ENCODE data around the gene TERC.
A peak's percentile ranks its signal among the peaks of the same experiment; 100 is the strongest.

The TERC gene

DNA sequence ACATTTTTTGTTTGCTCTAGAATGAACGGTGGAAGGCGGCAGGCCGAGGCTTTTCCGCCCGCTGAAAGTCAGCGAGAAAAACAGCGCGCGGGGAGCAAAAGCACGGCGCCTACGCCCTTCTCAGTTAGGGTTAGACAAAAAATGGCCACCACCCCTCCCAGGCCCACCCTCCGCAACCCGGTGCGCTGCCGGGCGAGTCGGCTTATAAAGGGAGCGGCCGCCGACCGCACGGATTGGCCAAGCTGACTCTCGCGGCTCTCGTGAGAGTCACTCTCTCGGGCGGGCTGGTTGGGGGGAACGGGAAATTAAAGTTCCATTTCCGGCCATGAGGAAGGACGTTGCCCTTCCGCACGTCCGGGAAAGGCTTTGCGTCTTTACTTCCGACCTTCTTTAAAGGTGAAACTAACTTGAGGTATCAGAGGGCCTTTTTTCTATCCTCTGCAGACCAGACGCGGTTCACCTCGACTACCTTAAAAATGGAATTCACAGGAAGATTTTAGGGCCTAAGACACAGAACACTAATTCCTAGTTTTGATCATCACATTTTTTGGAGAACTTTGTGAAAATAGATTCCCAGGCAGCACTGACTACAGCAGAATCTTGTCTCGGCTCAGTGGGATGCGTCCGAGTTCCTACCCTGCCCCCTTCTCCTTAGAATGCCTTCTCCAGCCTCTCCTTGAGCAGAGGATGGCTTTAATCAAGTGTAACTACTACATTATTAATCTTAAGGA lies at the start of gene TERC:
Gene TERC (minus strand): TSS at position 179 of the 731 bp plus-strand sequence.
- TF ChIP-seq FOXP2 (optimal IDR thresholded peaks at IDR 0.05; ENCODE audit: control extremely low read depth, extremely low read length, insufficient read depth) (no peak), POLR2AphosphoS5 (IDR thresholded peaks at IDR 0.05; ENCODE audit: borderline replicate concordance, low read depth, low read length) (no peak), EZH2 (IDR thresholded peaks at IDR 0.05) (no peak)
- no peaks in the 10 kb centered on the region for H3K9me3 ChIP-seq (ENCODE audit: low read depth, low read length)

GRCh38 chr3:169813757-169814517 lies 49.1 kb upstream of the TERC start:
- TF ChIP-seq POLR2AphosphoS5 (IDR thresholded peaks at IDR 0.05; ENCODE audit: borderline replicate concordance, low read depth, low read length): no peak
- no peak for TF ChIP-seq EZH2 (IDR thresholded peaks at IDR 0.05)
- no peak for TF ChIP-seq FOXP2 (optimal IDR thresholded peaks at IDR 0.05; ENCODE audit: control extremely low read depth, extremely low read length, insufficient read depth)
- Histone ChIP-seq H3K9me3 (ENCODE audit: low read depth, low read length) (no peaks in the 10 kb centered on the region), H3K36me3 (ENCODE audit: insufficient read depth, low read length) (no peaks in the 10 kb centered on the region), H3K27ac (no peak overlapping the region), H3K9ac (ENCODE audit: insufficient read length) (no peak overlapping the region), H3K4me3 (no peak overlapping the region)
- no peak for DNase-seq (ENCODE audit: low read depth, low spot score)

More for the DNA sequence above, at the start of gene TERC:
- H3K36me3 ChIP-seq (ENCODE audit: insufficient read depth, low read length): no peaks in the 10 kb centered on the region
- no peak for DNase-seq (ENCODE audit: low read depth, low spot score)
- H3K27ac ChIP-seq: no peak within 1 kb of the TSS; the same call in 1 of the 2 replicates
- peak within 1 kb of the TSS; percentile 64 for H3K9ac ChIP-seq (ENCODE audit: insufficient read length)
- H3K4me3 ChIP-seq: peak within 1 kb of the TSS; percentile 64

- Histone ChIP-seq H3K9me3 (ENCODE audit: low read depth, low read length) (no peaks in the 10 kb centered on the region), H3K9ac (ENCODE audit: insufficient read length) (no peak overlapping the region), H3K36me3 (ENCODE audit: insufficient read depth, low read length) (no peaks in the 10 kb centered on the region), H3K4me3 (no peak overlapping the region), H3K27ac (no peak overlapping the region)
- no peak for DNase-seq (ENCODE audit: low read depth, low spot score)
- TF ChIP-seq FOXP2 (optimal IDR thresholded peaks at IDR 0.05; ENCODE audit: control extremely low read depth, extremely low read length, insufficient read depth): no peak
- no peak for TF ChIP-seq POLR2AphosphoS5 (IDR thresholded peaks at IDR 0.05; ENCODE audit: borderline replicate concordance, low read depth, low read length)
- no peak for TF ChIP-seq EZH2 (IDR thresholded peaks at IDR 0.05)
Measured at GRCh38 chr3:169813278-169813677, 48.4 kb upstream of the TERC start.

DNA sequence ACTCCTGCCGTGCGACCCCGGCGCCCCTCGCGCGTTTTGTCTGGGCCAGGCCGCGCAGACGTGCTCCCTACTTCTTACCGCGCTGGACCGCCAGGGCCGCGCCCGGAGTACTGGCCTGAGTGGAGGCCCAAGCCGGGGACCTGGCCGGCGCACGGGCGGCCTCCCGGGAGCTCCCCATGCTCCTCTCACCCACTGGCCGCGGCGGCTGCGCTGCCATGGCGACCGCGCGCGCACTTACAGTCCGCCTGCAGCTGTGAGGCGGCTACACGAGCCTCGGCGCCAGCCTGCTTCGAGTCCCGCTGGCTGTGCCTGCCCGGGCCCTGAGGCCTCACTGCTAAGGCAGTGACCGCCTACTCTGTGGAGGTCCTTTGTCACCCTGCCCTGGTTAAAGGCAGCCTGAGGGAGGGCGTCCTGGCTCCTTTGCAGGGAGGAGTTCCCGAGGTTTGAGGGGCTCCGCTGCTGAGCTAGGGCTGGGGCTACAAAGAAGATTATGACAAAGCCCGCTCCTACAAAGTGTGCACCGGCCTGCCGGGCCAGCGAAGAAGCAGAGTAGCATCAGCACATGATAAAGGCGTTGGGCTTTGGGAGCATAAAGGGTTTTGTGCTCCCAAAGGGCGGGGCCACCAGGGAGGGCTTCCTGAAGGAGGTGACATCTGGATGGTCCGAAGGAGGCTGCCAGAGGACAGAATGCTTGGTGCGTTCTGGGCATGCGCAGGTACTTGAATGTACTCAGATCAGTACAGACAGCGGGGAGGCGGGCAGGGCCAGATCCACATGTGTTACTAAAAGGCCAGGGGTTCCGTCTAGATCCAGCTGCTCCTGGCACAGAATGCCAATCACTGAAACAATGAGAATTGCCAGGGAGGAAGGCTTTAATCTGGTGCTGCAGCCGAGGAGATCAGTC lies 47.7 kb upstream of the TERC start, which contains the start of the genes LRRC34 and LRRIQ4:
Gene LRRC34 (minus strand): TSS at position 573 of the 904 bp plus-strand sequence. CDS start 356 bp downstream, at position 217.
Gene LRRIQ4 (plus strand): TSS at position 539 of the 904 bp plus-strand sequence. CDS start 9,052 bp downstream, outside the sequence.
- Histone ChIP-seq H3K9ac (ENCODE audit: insufficient read length) (peak within 1 kb of the TSS; percentile 81), H3K4me3 (peak within 1 kb of the TSS; percentile 82), H3K27ac (peak within 1 kb of the TSS; percentile 40; the same call in 1 of the 2 replicates), H3K9me3 (ENCODE audit: low read depth, low read length) (no peaks in the 10 kb centered on the region), H3K36me3 (ENCODE audit: insufficient read depth, low read length) (no peaks in the 10 kb centered on the region)
- no peak for DNase-seq (ENCODE audit: low read depth, low spot score)
- TF ChIP-seq FOXP2 (optimal IDR thresholded peaks at IDR 0.05; ENCODE audit: control extremely low read depth, extremely low read length, insufficient read depth): no peak
- TF ChIP-seq POLR2AphosphoS5 (IDR thresholded peaks at IDR 0.05; ENCODE audit: borderline replicate concordance, low read depth, low read length): peak; percentile 40
- TF ChIP-seq EZH2 (IDR thresholded peaks at IDR 0.05): no peak

DNA sequence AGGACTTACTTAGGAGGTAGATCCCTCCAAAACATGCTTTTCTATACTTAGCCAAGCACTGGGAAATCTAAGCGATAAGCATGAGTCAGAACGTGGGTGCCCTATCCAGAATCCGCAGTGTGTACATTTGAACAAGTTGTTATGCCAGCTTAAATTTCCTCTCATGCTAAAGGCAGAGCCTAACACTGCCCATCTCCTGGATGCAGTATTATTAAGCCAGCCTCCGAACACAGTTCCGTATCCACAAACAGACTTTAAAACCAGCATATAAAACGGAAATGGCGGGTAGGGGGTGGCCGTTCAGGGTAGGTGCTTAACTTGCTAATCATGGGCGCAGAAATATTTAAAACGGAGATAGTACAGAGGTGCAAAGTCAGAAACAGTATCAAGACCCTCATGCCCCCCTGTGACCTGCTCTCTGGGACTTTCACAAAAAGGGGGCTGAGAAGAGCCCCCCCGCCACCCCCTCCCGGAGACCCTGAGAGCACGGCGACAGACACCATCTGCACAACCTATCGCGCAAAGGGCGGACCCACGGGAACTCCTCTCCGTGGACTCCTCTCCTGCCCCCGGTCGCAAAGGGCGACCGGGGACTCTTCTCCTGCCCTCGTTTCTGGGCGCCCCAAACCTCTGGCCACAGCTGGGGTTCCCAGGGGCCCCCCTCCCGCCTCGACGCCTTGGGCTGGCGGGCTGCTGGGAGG lies 46.9 kb upstream of the TERC start:
- TF ChIP-seq POLR2AphosphoS5 (IDR thresholded peaks at IDR 0.05; ENCODE audit: borderline replicate concordance, low read depth, low read length): peak; percentile 27
- TF ChIP-seq FOXP2 (optimal IDR thresholded peaks at IDR 0.05; ENCODE audit: control extremely low read depth, extremely low read length, insufficient read depth): no peak
- no peaks in the 10 kb centered on the region for H3K9me3 ChIP-seq (ENCODE audit: low read depth, low read length)
- no peak for DNase-seq (ENCODE audit: low read depth, low spot score)
- peak overlapping the region; percentile 82 for H3K4me3 ChIP-seq
- H3K27ac ChIP-seq: peak overlapping the region; percentile 40; the same call in 1 of the 2 replicates
- H3K9ac ChIP-seq (ENCODE audit: insufficient read length): peak overlapping the region; percentile 81
- no peaks in the 10 kb centered on the region for H3K36me3 ChIP-seq (ENCODE audit: insufficient read depth, low read length)

DNA sequence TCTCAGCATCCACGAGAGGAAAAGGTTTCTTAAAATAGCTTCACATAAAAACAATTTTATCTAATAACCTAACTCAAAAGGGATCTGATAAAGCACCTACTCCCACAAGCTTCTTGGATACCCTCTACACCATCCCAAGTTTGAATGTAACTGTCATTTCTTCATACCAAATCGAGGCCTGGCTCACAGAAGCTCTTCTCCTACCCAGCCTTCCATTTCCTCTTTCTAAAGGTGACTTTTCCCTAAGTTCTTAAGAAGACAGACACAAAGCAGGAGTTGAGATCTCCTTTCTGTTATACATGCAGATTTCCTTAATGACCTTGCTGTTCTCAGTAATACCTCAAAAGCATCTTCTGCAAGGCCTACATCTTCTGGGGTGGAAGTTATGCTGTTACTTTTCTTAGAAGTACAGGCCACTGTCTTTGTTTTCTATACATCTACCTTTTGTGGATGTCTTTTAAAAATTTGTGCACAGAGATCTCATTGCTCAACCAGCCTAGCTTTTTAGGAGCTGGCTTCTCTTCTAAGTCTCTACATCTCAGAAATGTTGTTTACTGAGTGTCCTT lies 44.5 kb upstream of the TERC start:
- Histone ChIP-seq H3K9me3 (ENCODE audit: low read depth, low read length) (no peaks in the 10 kb centered on the region), H3K36me3 (ENCODE audit: insufficient read depth, low read length) (no peaks in the 10 kb centered on the region), H3K27ac (peak overlapping the region; percentile 29; the same call in 1 of the 2 replicates), H3K4me3 (no peak overlapping the region), H3K9ac (ENCODE audit: insufficient read length) (no peak overlapping the region)
- DNase-seq (ENCODE audit: low read depth, low spot score): no peak
- TF ChIP-seq POLR2AphosphoS5 (IDR thresholded peaks at IDR 0.05; ENCODE audit: borderline replicate concordance, low read depth, low read length) (no peak), FOXP2 (optimal IDR thresholded peaks at IDR 0.05; ENCODE audit: control extremely low read depth, extremely low read length, insufficient read depth) (no peak), EZH2 (IDR thresholded peaks at IDR 0.05) (no peak)

DNA sequence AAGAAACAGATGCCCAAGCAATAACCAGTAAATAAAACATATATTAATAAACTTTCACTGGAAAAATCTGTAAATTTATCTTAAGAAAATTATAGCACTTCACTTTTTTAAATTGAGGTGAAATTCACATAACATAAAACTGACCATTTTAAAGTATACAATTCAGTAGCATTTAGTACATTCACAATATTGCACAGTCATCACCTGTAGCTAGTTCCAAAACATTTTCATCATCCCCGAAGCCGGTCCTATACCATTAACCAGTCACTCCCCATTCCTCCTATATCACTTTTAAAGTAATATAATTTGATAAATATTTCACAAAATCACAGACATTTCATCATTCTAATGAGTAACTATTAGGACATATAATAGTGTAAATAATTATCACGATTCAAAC lies 39.8 kb upstream of the TERC start:
- no peak for DNase-seq (ENCODE audit: low read depth, low spot score)
- Histone ChIP-seq H3K9ac (ENCODE audit: insufficient read length) (no peak overlapping the region), H3K4me3 (no peak overlapping the region), H3K9me3 (ENCODE audit: low read depth, low read length) (no peaks in the 10 kb centered on the region), H3K27ac (no peak overlapping the region), H3K36me3 (ENCODE audit: insufficient read depth, low read length) (0 out of 2 replicates have a peak, but pooled peaks cover 4% of the 10 kb centered on the region)
- TF ChIP-seq POLR2AphosphoS5 (IDR thresholded peaks at IDR 0.05; ENCODE audit: borderline replicate concordance, low read depth, low read length) (no peak), FOXP2 (optimal IDR thresholded peaks at IDR 0.05; ENCODE audit: control extremely low read depth, extremely low read length, insufficient read depth) (no peak), EZH2 (IDR thresholded peaks at IDR 0.05) (no peak)
